ENCODE data around the gene TRAK1. TPM values are rescaled to one million over a fixed set of nuclear protein-coding genes. Genes with fewer than 3 reads are reported as not detected.
A peak's percentile ranks its signal among the peaks of the same experiment; 100 is the strongest.

TRAK1 gene
- total RNA-seq, 1 donor from 2014 or later = 169 TPM

DNA sequence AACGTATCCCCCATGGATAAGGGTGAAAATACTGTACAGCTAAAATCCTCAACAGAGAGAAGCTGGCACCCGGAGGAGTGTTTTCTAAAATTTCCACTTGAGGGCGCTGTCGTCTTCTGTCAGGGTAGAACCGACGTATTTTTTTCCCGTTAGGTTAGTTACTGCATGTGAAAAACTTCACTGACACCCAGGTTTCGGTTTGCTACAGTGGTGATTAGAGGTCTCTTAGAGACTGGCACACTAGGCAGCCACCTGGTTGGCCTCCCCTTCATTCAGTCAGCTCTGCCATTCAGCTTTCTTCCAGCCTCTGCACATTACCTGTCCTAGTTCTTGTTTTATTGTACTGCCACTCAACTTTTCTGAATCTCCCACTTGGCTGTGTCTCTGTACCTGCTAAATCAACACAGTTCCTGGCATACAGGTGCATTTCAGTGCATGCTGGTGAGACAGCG lies 156.4 kb downstream of the TRAK1 start:
- peak; percentile 75 for DNase-seq

DNA sequence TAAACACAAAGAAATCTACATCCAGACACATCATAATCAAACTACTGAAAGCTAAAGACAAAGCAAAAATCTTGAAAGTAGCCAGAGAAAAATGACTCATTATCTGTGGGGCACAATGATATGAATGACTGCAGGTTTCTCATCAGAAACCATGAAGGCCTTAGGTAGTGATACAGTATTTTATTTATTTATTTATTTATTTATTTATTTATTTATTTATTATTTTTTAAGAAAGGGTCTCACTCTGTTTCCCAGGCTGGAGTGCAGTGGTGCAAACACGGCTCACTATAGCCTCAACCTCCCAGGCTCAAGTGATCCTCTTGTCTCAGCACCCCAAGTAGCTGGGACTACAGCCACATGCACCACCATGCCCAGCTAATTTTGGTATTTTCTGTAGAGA lies 159.6 kb downstream of the TRAK1 start:
- no peak for DNase-seq

DNA sequence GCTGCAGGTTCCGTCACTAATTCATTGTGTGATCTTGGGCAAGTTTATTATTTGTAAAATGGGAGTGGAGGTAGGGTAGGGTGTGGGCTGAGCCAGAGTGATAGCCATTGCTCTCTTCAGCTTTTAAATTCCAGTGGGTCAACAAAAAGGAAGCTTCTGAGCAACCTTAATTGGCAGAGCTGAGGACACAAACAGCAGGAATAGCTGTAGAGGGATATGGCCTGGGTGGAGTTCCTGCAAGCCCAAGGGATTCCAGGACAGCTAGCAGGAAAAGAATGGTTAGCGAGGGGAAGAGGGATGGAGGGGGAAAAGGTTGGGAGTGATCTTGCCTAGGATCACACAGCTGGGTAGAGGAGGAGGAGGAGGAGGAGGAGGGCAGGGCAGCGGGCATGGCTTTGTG lies 163.4 kb downstream of the TRAK1 start:
- DNase-seq = no peak

DNA sequence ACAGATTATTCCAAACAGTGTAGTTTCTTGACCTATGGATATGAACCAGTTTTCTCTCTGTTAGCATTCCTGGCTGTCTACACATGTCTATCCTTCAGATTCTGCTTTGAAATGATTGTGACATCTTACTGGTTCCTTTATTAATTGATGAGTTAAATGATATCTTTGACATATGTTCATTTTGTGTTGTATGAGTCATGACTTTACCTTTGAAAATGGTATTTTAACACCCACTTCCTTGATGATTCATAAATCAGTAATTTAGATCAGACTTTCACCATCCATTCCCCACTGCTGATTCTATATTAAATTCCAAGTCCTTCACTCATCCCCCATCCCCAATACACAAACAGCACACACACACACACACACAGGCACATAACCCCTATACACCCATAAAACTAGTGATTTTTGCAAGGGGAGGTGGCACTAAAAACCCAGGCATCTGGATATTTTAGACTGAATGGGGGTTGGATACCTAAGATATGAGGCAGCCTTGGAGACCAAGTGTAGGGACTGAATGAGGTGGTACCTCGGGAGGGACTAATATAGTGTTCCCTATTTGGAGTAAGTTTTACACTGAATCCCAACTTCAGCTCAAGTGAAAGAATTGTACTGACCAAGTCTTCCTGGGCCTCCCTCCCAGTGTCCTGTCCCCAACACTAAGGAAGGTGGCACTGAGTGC lies 165.1 kb downstream of the TRAK1 start:
- DNase-seq = no peak

DNA sequence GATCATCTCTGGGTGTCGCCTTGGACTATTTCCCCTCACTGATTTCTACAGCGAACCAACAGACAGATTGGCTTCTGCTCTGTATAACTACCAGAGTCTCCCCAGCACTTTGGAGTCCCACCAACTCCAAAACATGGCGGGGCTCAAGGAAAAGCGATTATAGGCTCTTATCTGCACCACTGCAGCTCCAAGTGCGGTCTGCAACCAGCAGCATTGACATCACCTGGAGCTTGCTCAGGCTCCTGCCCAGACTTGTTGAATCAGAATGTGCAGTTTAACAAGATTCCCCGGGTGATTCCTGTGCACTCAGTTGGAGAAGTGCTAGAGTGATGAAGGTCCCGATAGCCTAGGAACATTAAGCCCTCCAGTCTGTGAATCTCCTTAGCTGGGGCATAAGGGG lies 165.8 kb downstream of the TRAK1 start:
- no peak for DNase-seq

DNA sequence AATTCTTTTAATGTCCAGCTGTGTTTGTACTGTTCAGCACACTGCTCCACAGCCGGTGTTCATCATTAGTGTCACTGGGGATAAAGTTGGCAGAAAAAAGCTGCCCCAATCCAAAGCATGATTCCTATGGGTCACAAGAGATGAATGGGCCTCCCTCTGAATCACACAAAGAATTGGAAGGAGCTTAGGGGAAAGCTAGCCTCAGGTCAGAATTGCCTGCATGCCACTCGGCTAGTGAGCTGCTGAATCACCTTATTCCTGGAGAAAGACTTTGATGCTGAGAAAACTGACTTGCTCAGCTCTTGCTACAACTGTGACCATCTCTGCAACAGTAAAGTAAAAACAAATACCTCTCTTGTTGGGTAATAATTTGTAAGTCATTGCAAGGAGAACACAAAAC lies 171.4 kb downstream of the TRAK1 start:
- no peak for DNase-seq

DNA sequence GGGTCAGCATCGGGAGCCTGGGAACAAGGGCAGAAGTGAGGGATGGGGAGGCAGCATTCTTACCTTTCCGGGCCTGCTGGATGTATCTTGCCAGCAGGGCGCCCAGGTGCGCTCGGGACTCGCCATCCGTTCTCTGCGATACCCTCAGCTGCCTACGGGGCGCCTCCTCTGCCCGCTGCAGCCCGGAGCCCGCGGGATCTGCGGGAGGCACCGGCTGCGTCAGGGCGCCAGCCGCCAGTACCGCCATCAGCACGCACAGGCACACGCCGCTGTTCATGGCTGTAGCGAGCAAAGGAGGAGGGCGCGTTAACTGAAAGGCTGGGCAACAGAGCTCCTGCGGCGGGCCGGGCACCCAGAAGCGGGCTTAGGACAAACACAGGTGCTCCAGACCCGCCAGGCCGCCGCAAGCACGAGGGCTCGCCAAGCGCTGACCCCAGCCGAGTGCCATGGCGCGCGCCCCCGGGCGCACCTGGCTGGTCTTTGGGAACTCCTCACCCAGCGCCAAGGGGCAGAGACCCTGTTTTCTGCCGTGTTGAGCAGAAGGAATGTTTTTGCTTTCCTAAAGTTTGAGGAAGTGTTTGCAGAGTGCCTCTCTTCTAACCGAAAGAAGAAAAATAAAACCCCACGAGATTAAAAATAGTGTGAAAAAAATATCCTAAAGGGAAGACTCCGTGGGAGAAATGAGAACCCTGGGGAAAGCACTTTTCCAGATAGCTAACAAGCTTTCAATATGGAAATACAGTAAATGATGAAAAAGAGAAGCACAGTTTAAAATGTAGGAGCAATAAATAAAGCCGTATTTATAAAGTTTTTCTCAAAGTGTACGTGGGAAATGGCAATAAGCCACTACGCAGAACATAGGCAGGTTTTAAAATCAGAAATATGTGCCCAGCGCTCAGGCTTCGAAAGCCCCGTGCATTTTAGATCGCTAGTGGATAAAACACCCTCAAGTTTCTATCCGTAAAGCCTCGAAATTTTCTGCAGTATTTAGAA lies 172.5 kb downstream of the TRAK1 start:
- no peak for DNase-seq

DNA sequence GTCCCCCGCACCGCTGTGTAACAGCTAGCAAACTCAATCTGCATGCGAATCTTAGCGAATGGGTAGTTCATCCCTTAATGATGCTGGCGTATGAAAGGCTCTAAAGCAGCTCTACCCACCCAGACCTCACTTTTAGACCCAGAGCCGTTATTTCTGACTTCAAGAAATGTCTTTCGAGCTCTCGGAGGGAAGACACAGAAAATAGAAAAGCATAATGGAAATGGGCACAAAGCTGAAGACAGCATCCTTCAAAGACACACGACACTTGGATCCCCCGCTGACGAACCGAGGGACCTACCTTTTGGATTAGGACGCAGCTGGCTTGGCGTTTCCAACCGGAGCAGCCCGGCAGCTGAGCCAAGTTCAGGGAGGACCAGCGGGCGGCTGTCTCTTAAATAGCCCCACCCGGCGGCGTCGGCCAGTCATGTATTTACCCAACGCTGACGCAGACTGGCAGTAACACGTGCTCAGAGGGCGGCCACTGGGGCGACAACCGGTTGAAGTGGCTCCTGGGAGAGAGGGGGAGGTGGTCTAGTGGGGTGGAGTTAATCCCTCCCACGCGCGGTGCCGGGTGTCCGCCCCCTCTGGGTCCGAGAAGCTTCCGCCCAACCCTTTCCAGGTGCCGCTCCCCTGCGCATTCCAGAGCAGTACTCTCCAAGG lies 173.4 kb downstream of the TRAK1 start:
- peak; percentile 56 for DNase-seq

DNA sequence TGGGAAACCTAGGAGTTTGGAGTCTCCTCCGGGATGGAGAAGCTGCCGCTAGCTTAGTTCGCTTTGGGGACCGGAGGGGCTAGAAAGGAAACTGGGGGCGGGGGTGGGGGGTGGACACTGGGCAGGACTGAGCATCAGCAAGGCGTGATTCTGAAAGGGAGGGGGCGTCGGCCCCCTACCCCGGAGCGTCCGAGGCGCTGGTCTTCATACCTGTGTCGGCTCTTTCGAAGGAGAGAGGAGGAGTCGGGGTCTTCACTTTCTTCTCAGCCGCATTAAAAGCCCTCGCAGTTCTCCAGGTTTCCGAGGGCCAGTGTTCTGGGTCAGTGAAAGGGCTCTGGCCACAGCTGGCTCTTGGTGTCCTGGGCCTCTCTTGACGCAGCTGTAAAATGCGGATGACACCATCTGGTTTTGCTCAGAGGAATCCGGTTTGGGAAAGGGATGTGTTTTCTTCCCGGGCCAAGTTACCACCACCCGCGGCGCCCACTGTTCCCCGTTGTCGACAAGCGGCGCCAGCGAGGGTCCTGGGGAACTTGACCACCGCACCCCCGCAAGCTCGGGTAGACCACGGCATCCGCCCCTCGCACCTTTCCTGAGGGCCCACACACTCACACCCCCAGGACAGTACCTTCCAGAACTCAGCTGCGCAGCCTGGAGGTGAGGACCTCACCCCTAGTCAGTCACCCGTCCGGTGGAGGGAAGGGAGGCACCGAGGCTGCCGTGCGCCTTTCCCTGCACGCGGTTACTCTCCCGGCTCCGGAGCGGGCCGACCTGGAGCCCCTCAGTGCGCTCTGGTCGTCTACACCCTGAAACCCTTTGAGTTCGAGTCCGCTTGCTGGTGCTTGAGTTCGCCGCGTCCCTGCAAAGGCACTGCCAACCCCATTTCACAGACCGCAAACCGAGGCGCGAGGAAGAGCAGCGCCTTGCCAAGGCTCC lies 174.2 kb downstream of the TRAK1 start:
- DNase-seq = peak; percentile 25

DNA sequence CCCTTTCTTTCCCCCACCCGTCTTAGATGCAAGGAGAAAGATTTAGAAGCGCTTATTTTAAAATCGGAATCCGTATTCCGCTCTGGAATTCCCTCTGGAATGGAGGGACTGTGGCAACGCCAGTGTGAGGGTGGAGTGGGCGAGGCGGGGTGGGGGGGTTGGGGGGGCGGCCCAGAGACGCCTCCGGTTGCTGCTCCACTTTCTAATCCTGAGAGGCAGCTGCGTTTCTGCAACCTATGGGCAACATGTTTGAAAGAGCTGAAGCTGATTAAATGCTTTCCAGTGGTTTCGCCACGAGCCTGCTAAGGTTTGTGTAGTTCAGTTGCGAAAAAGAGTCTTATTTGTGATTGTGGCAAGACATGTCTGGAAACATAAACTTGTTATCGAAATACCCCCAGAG lies 174.9 kb downstream of the TRAK1 start, which contains the start of gene CCK:
Gene CCK, minus strand, starts transcription at position 101 of the 400 bp plus-strand sequence. CDS start 2,555 bp downstream, outside the sequence.
- DNase-seq = no peak

DNA sequence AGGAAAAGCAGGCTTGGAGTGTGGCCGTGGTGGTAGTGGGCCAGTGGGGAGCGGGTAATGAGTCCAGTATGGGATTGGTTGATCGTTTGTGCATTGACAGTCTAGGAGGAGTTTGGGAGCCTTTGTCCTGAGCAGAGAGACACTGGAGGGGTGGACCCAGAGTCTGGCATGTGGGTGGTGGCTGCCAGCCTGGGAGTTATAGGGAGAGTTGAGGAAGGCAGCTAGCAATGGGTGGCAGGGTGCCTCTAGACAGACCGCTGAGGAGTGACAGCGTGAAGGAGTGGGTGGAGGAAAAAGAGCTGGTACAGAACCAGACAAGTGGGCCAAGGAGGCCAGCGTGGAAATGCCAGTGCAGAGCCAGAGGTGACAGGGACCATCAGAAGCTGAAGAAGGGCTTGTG lies 176.7 kb downstream of the TRAK1 start:
- DNase-seq = no peak

DNA sequence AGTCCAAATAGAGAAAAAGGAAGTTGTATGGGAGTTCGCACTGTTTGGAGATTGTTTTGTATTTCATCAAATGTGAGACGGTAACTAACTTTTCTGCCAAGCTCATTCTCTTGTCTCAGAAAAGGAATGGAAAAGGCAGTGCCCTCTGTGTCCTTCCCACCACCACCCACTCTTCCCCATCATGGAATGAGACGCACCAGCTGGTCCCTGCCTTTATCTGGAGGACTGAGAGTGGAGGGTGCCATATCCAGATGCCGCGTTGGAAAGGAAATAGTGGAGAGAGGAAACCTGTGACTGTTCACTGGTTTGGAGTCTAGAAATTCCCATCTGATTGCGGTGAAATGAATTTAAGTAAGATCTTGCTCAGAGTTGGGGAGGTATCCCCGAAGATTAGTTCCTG lies 178.5 kb downstream of the TRAK1 start:
- no peak for DNase-seq

DNA sequence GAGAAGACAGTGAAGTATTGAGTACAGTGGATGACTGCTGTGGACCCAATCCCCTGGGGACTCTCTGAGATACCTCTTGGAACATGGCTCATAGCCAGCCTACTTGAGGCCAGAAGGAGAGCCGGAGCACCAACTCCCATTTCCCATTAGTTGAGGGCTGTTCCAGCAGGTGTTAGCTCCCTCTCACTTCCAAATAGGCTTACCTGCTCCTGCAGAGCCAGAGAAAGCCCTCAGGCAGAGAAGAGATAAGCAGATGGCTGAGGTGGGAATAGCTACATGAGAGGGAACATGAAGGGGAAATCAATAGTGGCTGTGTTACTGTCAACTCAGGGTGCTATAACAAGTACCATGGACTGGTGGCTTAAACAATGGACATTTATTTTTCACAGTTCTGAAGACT lies 179.4 kb downstream of the TRAK1 start:
- DNase-seq = no peak

DNA sequence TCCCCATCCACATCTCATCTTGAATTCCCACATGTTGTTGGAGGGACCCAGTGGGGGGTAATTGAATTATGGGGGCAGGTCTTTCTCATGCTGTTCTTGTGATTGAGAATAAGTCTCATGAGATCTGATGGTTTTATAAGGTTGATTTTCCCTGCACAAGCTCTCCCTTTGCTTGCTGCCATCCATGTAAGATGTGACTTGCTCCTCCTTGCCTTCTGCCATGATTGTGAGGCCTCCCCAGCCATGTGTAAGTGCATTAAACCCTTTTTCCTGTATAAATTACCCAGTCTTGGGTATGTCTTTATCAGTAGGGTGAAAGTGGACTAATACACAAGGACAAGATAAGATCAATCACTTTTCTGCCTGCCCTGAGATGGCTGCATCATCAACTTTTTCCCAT lies 180.6 kb downstream of the TRAK1 start:
- DNase-seq = no peak

DNA sequence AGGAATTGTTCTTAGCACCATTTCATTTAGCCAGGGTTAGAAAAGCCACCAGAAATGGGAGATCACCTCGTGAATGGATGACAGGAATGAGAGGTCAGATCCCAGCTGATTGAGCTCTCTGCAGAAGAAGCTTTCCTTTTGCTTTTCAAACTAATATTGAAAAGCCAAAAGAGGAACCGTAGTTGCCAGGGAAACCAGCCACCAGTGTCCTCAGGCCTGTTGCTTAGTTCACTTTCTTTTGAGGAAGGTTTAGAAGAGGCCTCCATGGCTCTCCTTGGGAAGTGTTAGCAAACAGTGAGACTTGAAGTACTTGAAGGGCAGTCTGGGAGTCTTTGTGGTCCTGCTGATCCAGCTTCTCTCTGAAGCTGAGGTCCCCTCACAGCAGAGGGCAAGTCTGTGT lies 182.2 kb downstream of the TRAK1 start:
- DNase-seq = no peak

DNA sequence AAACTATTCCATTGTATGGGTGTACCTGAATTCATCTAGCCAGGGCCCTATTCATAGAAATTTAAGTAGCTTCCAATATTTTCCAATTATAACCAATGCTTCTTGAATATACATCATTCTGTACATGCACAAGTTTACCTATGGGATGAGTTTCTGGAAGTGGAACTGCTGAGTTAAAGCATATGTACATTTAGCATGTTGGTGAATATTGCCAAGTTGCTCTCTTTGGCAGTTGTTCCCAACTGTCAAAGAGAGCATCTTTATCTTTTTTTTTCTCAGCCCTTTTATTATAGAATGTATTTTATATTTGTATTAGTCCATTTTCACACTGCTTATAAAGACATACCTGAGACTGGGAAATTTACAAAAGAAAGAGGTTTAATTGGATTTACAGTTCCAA lies 183.1 kb downstream of the TRAK1 start:
- no peak for DNase-seq

DNA sequence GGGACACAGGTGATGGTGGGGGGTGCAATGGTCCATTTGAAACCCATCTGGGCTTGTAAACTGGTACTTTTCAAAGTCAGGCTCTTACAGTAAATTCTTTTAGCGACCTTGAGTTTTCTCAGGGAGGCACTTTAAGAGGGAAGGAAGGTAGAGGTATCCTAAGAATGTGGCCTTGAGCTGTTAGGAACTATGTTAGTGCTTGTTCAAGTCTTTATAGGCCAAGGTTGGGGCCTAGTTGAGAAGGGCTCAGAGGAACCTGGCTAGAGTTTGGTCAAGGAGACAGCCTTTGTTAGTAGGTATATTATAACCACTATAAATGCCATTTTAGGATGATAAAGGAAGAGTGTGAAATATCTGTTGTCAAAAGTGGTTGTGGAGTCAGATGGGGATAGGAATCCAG lies 184.1 kb downstream of the TRAK1 start:
- DNase-seq = no peak
